ENCODE results near the gene NDUFA11. TPM values are rescaled to one million over a fixed set of nuclear protein-coding genes. Genes with fewer than 3 reads are reported as not detected.

The NDUFA11 gene
- total and polyA plus RNA-seq, 2 of the 13 experiments (the other 11 are each of a cell fraction or from before 2014, with no cell fraction given) = 286 to 378 TPM

GRCh38 chr19:5913739-5914357 lies 10.3 kb upstream of the NDUFA11 start, which contains the start of gene CAPS (continued):
- TF ChIP-seq GMEB1 (CRISPR knock-in tag; IDR thresholded peaks at IDR 0.05; ENCODE audit: borderline replicate concordance) (no peak), ZNF383 (CRISPR knock-in tag; IDR thresholded peaks at IDR 0.05; ENCODE audit: borderline replicate concordance) (no peak), PAWR (CRISPR knock-in tag; IDR thresholded peaks at IDR 0.05; ENCODE audit: borderline replicate concordance) (no peak), ZBTB7B (CRISPR knock-in tag; IDR thresholded peaks at IDR 0.05) (peak; percentile 13; the same call in 1 of the 2 replicates), HDAC2 (CRISPR knock-in tag; IDR thresholded peaks at IDR 0.05) (no peak), ZNF367 (CRISPR knock-in tag; IDR thresholded peaks at IDR 0.05; ENCODE audit: borderline replicate concordance) (no peak), THYN1 (CRISPR knock-in tag; IDR thresholded peaks at IDR 0.05; ENCODE audit: borderline replicate concordance, low read depth) (no peak), HOXD1 (CRISPR knock-in tag; IDR thresholded peaks at IDR 0.05) (no peak), PBX3 (CRISPR knock-in tag; IDR thresholded peaks at IDR 0.05; ENCODE audit: borderline replicate concordance) (no peak), HDAC6 (IDR thresholded peaks at IDR 0.05; ENCODE audit: low read depth, low read length) (no peak), NR2C2 (CRISPR knock-in tag; IDR thresholded peaks at IDR 0.05; ENCODE audit: borderline replicate concordance) (no peak), ZNF281 (CRISPR knock-in tag; IDR thresholded peaks at IDR 0.05; ENCODE audit: borderline replicate concordance) (peak; percentile 64; the same call in 1 of the 2 replicates), ZNF672 (CRISPR knock-in tag; IDR thresholded peaks at IDR 0.05) (no peak), ZNF761 (CRISPR knock-in tag; conservative IDR thresholded peaks at IDR 0.05) (0 out of 2 replicates have a peak, but pooled peaks have one; percentile 26), USF2 (IDR thresholded peaks at IDR 0.05; ENCODE audit: low read depth, low read length) (no peak), USF2 (CRISPR knock-in tag; IDR thresholded peaks at IDR 0.05; ENCODE audit: borderline replicate concordance) (no peak), ZNF501 (CRISPR knock-in tag; IDR thresholded peaks at IDR 0.05) (no peak), ZNF512B (CRISPR knock-in tag; IDR thresholded peaks at IDR 0.05; ENCODE audit: borderline replicate concordance) (no peak)
